HG03575 (cell line): ENCODE data around the gene PPP1R1C.

Experiments
- ATAC-seq: cut with Tn5 transposase; IDR thresholded peaks from one replicate; pipeline ENCODE4 v1.9.1; 2021; ENCODE audit not compliant: unreplicated experiment, insufficient number of reproducible peaks, low FRiP score; ENCODE audit errors: extremely low read depth

PPP1R1C gene

DNA sequence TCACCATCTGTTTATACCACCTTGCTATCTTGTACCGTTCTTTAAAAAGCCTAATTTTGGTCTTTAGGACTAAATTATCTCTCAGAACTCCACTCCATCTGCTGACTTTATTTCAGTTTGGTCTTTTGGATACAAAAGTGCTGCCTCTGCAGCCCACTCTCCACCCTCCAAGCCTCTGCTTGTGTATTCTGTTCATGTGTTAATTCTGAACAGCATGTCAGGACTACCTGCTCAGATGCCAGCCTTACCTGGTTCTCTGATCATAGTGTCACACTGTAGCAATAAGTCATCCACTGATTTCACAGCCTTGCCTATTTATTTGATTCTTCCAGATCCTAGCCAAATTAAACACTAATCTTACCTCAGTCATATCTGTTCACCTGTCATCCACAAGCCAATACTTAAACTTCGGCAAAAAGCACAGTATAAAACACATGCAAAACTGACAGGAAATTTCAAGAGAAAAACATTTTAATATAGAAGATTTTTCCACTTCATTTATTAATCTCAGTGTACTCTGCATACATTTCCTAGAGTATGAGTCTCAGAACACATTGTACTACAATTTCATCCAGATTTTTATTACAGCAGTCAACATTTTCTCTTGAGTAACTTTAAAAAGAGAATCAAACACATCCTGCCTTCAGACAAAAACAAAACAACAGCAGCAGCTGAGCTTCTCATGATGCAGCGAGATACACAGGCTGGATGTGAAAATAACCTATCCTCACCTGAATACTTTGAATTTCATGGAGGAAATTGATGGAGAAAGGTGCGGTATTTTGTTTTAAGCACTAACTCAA, 64.9 kb downstream of the PPP1R1C start:
- no peak for ATAC-seq

DNA sequence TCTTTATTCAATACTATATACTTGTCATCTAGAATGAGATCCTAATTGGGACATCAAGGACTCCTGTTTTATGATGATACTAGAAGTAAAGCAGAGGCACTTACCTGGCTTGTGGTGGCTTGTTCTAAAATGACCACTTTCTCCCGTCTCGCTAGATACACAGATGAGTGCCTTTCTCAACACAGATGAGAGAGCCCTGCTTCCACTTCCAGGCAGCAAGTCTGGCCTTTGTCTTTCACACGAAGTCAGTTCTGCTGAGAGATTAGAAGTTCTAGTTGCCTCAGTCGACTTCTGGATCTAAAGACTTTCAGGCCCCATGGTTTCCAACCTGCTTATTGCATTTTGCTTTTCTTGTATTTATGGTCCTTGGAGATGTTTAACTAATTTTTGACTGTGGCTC, 70.3 kb downstream of the PPP1R1C start:
- ATAC-seq: no peak

DNA sequence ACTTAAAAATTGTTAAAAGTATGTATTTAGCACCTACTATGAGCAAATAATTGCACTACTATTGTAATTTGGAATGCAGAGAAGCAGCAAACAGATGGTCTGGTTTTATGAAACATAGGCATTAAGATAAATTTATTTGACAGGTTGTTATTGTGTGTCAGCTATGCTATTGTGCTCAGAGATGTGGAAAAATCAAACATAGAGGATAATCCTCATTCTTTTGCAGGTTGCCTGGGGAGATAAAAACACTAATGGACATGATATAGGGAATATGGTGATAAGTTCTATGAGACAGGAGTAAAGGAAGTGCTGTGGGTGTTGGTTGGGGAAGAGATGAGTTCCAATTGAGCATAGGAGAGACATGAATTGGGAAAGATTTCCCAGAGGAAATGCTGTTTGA, 71.3 kb downstream of the PPP1R1C start:
- ATAC-seq: no peak

DNA sequence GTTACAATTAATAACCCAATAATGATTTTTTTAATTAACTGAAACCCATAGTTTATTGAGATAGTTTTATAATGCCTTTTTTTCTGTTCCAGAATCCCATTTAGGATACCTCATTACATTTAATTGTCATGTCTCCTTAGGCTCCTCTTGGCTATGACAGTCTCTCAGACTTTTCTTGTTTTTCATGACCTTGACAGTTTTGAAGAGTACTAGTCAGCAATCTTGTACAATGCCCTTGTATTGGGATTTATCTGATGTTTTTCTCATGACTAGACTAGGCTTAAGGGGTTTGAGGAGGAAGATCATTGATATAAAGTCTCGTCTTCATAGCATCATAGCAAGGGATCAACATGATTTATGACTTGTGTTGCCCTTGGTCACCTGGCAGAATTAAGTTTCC, 72.4 kb downstream of the PPP1R1C start:
- ATAC-seq: no peak

DNA sequence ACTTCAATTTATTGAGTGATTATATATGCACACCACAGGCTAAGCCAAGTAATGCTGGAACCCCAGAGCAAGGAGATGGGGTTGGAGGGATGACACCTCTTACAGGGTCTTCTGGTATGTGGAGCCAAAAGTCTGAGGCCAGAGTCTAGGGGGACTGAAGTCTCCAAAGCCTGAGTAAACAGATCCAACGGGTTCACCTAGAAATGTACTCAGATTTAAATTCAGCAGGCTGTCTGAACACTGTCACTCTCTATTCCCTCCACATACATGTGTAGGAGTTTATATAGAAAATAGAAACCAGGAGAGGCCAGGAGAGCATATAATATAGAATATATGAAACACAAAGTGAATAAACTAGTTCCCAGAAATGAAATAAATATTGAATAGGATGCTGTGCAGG, 76.1 kb downstream of the PPP1R1C start:
- no peak for ATAC-seq

DNA sequence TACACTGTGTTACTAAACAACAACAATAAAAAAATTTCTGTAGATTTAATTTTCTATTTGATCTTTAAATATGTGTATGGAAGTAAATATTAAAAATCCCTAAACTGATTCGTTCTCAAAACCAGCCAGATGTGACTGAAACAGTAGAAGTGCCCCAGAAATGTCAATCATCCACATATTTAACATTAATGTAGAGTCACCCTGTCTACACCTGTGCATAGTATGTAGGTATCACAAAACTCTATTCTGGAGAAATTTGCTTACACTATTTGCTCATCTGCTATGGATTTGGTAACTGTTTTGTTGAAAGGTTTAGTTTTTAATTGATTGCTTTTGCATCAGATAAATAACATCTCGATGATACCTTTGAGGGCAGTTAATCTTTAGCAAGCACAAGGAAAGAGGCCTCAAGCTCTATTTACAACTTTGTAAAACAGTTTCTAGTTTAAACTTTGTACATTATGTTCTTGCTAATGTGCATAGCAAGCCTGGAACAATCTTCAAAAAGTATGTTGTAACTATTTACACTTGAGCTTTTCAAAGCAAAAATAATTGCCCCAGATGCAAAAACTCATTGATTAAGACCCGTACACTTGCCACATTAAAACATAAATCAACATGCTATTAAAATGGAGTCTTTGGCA, 76.8 kb downstream of the PPP1R1C start:
- no peak for ATAC-seq

DNA sequence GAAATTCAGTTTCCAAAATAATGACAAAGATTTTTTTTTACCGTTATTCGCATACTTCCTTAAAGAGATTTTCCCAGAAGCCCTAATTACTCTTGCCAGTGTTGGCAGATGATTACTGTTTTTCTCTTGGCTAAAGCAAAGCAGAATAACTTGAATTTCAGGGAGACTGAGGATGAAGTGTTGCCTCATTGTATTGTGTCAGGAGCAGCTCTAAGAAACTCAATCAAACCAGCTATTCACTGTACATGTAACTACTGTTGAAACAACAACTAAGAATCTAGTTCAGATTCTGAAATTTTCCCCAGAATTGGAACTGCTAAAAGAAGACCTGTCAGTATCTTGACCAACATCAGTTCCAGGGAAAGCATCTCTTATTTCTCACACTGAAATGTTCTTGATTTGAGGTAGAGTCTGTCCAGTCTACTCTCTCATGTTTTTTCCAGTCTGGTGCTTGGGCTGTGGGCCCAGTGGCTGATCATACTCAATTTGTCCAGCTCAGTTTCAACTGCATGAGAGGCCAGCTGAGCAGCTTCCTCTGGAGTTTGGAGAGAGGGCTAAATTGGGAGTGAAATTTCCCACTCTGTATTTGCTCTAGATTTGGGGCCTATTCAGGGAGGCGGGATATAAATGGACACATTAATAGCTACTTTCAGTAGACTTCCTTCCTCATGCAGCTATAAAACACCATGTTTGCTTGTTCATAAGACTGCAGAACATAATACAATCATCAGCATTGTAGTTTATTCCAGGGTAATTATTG, 78.5 kb downstream of the PPP1R1C start:
- ATAC-seq: no peak

DNA sequence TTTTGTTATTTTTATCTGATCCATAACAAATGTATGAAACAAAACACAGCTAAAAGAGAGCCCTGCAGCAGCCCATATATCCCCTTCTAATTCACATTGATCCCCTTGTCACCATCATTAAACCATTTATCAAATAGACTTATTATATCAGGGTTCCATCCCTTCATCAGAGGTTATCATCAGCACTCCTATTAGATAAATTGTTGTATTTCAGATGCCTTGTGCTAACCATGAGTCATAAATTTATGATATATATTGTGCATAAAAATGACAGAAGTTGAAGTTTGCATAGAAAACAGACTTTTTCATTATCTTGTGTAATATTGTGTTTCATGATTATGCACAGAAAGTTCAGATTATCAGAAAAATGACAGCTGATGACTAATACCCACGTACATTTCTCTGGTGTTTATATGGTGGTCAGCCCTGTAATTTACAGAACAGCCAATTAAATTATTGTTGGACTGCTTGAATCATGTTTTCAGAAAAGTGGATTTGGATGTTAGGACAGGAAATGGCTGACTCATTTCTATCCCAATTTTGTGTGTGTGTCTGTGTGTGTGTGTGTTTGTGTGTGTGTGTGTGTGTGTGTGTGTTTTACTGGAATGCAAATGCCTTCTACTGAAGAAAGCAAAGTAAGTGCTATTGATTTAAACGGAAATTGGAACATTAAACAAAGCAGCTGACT, 80.9 kb downstream of the PPP1R1C start:
- no peak for ATAC-seq

DNA sequence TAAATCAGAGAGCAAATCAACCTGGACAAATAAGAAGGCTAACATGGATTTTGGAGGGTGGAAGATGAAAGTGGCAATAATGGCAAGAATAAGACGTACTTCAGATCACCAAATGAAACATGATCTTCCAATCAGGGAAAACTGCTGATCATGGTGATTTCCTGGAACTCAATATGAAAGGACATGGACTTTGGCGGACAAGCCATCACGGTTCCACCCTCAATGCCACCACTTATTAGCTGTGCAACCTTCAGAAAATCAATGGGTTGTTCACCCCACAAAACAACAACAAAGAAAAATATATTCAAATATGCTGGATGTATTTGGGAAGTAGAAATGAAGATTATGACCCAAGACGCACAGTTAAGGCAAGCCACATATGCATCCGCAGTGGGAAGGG, 81.7 kb downstream of the PPP1R1C start:
- ATAC-seq: no peak

DNA sequence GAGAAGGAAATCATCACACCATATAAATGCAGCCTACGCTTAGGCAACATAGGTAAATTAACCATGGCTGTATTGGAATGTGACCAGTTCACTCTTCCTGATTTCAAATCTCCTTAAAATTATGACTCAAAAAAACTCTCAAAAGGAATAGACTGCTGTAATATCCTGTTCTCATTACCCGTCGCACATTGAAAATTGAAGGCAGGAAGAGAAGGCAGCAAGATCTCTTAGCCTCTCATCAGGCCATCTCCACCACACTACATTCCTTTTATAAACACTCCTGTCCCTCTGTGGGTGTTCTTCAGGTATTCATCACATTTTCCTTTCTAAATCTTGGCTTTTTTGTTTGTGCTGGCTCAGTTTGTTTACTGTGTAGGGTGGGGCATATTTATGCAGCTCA, 83.2 kb downstream of the PPP1R1C start:
- ATAC-seq: no peak

DNA sequence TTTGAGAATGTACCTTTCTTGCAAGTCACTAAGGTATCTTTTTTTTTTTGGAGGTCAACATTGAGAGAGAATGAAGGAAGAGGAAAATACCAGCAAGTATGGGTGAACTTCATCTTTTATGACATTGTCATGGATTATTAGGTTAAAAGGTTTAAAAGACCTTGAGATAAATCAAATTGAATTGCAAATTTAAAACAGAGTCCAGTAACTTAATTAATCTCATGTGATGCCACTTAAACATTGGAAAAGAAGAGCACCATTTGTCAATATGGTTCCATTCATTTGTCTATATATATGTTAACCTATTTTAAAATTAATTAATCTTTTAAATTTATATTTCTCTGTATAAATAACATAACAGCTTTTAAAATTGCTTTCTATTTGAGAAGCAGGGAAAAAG, 83.8 kb downstream of the PPP1R1C start:
- ATAC-seq: no peak

DNA sequence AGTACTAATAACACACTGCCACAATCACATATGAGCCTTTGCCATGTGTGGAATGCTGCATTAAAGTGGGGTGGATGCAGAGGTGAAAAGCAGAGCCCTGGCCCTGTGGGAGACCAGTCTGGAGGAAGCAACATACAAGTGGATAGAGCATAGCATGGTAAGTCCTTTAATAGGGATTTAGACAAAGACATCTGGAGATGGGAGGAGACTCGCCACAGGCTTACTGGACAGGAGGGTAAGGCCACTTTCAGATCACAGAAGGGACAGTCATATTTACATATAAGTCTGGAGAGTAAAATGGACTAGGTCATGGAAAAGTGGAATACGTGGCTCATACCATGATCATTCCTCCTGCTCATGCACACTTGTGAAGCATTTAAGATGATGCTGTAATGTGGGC, 84.3 kb downstream of the PPP1R1C start:
- no peak for ATAC-seq

DNA sequence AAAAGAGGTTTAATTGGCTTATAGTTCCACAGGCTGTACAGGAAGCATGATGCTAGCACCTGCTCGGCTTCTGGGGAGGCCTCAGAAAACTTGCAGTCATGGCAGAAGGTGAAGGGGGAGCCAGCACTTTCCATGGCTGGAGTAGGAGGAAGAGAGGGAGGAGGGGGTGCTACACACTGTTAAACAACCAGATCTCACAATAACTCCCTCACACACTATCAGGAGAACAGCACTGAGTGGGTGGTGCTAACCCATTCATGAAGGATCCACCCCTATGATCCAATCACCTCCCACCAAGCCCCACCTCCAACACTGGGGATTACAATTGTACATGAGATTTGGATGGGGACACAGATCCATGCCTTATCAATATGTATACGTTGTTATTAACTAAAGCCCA, 85.1 kb downstream of the PPP1R1C start:
- no peak for ATAC-seq

DNA sequence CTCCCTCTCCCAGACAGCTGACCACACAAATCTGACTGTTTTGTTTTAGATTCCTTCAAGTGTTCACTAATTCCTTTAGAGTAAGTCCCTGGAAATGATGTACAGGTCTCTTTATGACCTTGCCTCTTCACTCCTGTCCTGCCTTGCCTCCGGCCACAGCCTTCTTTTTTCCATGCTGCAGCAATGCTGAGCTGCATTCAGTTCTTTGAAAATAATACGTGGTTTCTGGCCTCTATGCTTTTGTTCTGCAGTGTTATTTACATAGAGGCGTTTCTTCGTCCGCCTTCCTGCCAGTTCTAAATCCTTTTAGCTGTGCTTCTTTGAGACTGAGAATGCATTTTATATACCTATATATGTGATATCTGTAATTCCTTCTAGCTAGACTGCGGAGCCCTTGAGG, 87.2 kb downstream of the PPP1R1C start:
- no peak for ATAC-seq

DNA sequence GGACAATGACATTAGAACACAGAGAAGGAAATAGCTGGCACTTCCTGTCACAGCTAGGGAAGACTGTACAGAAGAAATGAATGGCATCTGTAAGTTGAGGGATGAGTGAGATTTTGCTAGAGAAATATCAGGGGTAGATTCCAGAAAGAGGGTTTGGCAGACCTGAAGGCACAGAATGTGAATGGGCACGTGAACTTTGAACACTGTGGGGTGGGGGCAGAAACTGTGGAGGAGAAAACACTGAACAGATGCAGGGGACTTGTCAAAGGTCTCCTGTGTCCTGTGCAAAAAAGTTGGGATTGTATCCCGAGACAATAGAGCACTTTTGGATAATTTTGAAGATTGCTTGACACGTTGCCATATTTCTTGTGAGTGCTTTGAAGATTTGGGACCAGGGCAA, 88.0 kb downstream of the PPP1R1C start:
- ATAC-seq: no peak

DNA sequence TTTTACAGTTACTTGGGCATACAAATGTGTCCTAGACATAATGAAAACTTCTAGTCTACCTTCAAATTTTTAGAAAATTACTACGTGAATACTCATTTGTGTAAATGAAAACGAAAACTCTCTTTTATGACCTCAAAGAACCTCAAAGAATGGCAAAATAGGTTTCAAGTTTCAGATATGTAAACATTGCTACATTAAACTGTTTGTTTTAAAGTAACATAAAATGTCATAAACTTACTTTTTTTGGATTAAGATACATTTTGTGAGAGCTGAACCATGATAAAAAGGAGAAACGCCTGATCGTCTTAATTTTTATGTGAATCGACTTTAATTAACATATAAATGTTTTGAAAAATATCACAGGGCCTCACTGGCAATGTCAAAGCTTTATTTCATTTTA, 91.4 kb downstream of the PPP1R1C start:
- peak; percentile 44 for ATAC-seq

DNA sequence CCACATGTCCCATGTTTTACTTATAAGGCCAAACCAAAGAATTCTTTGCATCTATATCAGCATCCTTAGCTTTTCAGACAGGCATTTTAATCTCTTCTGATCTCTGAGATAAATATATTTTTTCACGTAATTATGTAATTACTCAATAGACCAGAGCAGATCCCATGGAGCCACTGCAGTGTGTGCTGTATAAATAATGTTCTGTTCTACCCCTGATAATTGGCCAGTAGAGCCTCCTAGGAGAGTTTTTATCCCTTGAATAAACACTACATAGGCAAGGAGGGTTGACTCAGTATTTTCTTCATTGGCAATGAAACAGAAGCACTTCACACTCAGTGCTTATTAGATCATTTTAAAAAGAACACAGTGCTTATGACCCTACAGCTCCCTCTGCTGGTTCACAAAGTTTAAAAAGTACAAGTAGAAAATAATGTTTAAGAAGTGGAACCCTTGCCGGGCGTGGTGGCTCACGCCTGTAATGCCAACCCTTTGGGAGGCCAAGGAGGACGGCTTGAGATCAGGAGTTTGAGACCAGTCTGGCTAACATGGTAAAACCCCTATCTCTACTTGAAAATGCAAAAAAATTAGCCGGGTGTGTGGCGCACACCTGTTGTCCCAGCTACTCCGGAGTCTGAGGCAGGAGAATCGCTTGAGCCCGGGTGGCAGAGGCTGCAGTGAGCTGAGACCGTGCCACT, 91.9 kb downstream of the PPP1R1C start:
- ATAC-seq: no peak

DNA sequence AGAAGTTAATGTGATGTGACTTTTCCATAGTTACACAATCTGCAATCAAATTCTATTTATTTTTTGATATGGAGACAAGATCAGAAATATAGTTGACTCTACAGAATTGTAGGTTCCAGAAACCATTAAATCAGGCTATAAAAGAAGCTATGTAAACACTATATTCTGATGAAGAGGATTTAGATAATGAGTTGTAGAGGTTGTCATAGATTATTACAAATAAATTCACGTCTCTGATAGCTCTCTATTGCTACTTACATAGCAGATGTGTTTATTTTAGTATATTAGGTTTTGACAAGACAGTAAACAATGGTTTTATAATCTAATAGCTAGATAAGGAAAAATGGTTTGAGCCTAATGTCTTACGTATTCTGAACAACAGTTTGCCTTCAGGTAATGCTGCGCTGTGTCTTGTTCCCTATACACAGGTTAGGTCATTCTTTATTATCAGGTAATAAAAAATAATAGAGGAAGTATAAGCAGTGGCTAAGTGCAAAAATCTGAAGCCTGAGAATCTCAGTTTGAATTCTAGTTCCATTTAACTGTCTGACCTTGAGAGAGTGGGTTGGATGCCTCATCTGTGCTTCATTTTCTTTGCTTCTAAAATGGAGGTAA, 93.4 kb downstream of the PPP1R1C start:
- ATAC-seq: no peak

DNA sequence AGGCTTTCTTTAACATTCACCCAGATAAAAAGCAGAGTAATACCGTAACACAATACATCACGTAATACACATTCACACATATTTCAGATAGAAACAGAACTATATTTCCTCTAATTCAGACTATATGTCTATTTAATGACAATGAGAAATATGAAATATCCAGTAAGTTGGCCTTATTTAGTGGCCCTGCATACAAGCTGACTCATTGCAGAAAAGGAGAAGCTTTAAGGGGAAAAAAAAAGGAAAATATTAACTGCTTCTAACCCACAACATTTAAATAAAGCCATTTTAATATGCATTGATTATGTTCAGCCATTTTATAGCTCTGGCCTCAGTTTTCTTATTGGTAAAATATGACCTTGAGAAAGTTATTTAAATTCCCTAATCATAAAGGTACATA, 94.8 kb downstream of the PPP1R1C start:
- no peak for ATAC-seq
